ENCODE measurements around the gene MEF2A.
"Not testable (repeated sequence)": the region's sequence is repeated elsewhere in the genome, so short reads cannot be mapped to it uniquely, and the experiment has no call there.

The MEF2A gene

DNA sequence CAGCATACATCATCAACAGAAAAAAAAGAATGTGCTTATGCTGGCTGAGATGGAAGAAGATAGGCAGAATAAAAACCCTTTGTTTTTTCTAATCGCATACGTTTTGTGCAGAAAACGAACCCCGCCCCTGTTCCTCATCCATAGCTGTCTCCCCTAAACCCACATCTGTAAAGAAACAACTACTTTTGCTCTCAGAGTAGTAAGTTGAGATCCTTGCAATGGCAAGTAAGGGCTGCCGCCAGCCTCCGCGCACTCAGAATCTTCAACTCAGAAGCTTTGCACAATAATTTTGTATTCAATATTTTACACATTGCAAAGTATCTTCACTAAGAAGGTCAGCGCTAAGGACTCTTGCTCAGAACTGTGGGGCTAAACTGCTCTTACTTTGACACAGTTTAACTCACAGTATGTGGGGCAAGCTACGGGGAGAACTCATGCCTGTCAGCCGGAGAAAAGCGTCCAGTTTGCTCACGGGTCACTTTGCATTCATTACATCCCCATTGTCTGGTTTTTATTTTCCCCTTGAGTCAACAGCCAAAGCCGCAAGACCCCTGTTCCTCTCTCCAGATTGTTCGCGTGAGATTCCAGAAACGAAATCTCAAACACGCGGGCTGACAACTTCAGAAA, 166.5 kb downstream of the MEF2A start:
- FAIRE-seq = no peak

DNA sequence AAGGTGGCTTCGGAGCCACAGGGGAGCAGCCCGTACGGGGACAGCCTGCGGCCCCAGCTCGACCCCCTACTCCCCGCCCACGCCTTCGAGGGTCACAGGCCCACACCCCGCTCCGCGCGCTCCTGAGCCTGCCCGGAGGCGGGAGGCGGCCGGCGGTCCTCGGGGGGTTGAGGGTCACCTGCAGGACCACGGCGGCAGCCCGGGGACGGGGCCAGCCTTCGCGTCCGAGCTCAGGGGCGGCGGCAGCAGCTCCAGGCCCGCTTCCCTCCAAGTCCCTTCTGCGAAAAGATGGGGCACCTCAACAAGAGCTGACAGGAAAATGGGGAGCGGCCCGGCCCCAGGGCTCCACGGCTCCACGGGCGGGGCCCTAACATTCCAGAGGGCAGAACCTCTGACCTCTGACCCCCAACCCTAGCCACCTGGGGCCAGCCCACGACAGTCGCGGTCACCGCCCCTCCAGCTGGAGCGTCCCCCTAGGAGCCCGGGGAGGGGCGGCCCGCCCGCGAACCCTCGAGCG, 167.0 kb downstream of the MEF2A start:
- no peak for FAIRE-seq

DNA sequence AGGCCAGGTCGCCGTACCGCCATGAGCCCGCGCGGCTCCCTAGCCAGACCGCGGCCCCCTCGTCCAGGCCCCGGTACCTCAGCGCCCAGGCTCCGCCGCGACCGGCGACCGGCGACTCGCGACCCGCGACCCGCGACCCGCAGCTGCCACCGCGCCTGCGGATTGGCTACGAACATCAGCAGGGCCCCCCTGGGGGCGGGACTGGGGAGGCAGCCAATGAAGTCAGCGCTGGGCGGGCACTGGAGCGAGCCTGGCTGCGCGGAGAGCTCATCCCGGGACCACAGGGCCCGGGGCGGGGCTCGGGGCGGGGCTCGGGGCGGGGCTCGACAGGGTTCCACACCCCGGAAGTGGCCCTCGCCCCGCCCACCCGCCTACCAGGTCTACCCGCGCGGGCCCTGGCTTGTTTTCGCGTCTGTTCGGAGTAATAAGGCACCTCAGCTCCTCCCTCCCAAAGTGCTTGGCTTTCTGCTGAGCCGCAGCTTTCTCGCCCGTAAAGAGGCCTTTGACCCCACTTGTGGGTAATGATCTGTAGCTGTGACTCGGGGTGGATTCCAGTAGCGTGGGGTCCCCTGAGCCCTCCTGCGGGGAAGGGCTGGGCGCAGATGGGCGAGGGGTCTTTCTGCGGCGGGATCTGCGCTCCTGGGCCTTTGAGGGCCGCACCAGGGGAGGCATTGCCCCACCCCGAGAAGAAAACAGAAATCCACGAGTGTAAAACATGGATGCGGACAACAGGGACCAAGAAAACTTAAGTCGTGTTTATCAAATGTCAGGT, 167.7 kb downstream of the MEF2A start, which contains the start of gene LYSMD4:
LYSMD4 (minus strand) TSS at position 170 of the 772 bp plus-strand sequence. CDS start 1,438 bp downstream, outside the sequence.
- no peak for FAIRE-seq

DNA sequence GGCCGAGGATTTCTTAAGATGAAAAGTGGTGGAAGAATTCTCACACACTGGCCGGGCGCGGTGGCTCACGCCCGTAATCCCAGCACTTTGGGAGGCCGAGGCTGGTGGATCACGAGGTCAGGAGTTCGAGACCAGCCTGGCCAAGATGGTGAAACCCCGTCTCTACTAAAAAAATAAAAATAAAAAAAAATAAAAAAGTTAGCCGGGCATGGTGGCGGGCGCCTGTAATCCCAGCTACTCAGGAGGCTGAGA, 168.2 kb downstream of the MEF2A start:
- FAIRE-seq = not testable (repeated sequence)

DNA sequence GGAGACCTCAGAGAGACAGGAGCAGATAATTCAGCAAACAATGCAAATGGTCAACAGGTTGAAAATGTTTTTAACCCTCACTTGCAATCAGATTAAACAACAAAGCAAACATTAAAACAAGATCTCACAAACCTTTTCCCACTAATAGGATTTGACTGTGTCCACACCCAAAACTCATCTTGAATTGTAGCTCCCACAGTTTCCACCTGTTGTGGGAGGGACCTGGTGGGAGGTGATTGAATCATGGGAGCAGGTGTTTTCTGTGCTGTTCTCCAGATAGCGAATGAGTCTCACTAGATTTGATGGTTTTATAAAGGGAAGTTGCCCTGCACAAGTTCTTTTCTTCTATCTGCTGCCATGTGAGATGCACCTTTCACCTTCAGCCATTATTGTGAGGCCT, 168.8 kb downstream of the MEF2A start:
- FAIRE-seq = no peak

DNA sequence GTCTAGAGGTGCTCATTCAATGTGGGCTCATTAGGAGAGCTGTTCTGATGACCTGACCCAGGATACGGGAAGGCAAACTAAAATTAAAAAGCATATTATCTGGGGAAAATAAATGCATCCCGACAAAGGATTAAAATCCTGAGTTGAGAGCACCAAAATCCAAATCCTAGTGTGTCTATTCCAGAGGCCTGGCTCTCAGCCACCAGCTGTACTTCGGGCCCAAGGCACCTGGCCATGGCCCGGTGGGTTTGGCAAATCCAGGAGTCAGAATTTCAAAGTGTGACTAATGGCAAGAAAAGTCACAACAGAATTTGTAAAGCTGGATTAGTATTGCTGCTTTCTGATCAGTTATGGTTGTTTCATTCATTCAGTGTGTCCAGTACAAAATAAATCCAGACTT, 170.1 kb downstream of the MEF2A start:
- FAIRE-seq = no peak

DNA sequence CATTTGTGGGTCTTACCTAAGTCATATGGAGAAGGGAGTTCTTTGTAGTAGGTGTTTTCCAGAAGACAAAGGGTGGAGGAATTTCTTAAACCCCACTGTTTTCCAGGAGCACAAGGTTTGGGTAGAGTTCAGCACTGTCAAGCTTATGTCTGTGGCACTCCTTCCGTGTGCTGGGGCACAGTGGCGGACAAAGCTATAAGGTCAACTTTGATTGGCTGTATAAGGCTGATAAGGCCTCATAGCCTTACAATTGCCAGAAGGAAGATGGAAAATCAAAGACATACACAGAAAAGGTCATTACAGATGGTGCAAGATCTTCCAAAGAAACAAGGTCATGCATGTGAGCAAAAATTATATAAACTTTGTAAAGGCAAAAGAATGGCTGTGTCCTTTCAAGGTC, 170.9 kb downstream of the MEF2A start:
- no peak for FAIRE-seq

DNA sequence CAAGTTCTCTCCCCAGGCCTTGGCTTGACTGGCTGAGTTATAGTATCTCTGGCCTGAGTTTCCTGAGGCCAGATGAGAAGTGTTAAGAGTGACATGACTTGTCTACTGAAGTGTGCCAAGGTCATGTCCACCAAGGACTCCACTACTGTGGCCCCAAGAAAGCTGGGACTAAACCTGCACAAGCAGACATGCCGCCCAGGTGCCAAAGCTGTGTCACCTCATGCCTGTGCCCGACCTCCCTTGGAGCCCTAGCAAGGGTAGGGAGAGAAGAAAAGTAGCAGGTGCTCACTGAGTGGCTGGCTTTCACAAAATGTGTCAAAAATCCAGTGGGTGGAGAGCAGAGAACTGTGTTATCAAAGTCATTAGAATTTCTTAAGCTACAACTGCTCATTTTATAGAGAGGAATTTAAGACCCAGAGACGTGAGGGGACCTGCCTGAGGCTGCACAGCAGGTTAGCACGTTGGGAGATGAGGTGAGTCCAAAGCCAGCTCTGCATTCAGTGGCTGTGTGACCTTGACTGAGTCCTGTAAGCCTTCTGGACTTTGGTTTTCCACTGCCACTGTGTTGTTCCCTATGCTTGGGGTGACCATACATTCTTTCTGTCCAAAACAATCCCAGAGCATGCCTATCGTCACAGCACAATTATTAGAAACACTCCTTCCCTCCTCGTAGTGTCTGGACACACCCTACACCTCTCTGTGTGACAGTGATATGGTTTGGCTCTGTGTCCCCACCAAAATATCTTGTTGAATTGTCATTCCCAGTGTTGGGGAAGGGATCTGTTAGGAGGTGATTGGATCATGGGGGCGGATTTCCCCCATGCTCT, 172.4 kb downstream of the MEF2A start:
- no peak for FAIRE-seq

DNA sequence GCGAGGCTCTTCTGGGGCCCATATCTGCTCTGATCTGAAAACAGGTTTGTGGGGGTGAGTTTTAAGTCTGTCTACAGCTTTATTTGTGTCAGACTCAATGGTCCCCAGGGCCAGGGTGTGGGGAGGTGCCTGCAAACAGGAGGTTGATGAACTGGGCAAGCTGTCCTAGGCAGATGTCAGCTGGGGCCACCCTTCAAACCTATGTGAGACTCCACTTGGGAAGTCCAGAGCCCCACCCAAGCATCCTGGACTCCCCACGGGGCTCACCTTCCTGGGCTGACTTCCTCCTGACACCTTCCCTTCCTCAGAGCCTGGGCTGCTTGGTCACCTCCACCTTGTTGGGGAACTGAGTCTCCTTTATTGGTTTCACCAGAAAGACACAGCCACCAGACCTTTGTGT, 176.1 kb downstream of the MEF2A start:
- FAIRE-seq = no peak

DNA sequence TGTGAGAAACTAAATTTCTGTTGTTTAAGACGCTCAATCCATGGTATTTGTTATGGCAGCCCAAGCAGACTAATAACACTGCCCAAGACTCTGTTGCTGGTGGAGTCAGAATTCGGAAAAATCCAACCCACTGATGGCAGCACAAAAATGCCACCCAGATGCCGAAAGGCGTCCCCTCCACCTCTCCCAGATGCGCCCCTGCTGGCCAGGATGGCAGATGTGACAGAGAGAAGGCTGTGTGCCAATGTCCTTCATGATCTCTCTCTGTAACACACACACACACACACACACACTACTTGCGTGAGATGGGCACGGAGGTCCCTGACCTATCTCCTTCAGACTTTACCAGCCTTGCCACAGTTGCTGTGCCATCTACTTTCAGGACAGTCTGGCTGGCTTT, 178.4 kb downstream of the MEF2A start:
- FAIRE-seq = no peak

DNA sequence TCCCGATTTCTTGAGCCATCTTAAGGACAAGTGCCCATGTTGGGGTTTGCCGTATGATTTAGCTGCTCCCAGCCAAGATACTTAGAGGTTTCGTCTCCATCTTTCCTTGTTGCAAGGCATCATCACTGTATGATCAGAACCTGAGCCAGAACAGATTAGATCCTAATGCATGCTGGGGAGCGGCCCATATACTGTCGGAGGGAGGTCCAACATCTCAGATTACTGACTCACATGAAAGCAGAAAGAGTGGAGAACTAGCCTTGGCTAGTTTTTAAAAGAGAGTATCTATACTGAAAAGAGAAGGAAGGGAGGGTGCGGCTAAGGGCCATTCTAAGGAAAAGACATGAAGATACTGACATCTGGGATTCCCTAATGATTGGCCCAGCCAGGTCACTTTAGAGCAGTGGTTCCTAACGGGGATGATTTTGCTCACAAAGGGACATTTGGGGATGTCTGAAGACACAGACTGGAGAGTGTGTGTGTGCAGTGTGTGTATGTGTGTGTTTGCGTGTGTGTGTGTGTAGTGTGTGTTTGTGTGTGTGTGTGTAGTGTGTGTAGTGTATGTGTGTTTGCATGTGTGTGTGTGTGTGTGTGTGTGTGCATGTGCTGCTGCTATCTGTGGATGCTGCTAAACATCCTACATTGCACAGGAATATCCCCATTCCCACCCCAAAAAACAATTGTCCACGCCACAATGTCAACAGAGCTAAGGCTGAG, 179.7 kb downstream of the MEF2A start:
- FAIRE-seq = no peak

DNA sequence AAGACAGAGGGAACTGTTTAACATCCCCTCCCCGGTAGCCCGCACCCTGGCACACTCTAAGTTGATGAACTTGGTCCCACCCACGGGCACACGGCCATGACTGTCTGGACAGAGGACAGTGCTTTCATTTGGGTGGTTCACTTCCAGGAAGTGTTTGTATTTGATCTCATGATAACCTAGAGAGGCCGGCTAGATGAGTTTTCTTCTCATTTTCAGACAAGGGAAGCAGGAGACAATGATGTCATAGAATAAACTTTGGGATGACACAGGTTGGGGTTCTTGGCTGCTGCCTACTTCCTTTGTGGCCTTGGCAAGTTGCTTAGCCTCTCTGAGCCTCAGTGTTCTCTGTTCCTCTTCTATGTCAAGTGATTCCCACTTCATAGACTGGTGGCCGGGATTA, 183.6 kb downstream of the MEF2A start:
- no peak for FAIRE-seq

DNA sequence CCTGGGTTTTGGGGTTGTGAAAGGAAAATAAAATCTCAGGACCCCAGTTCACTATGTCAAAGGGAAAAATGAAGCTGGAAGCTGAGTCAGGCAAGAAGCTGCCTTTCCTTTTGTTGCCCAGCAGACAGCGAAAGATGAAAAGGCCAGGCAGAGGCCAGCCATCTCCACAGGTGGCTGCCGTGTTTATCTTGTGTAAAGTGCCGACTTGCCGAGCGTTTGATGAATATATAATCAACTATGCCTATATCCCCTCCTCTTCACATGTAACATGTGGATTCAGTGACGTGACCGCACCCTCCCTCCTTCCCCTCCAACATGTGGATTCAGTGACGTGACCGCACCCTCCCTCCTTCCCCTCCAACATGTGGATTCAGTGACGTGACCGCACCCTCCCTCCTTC, 184.5 kb downstream of the MEF2A start:
- FAIRE-seq = not testable (repeated sequence)

DNA sequence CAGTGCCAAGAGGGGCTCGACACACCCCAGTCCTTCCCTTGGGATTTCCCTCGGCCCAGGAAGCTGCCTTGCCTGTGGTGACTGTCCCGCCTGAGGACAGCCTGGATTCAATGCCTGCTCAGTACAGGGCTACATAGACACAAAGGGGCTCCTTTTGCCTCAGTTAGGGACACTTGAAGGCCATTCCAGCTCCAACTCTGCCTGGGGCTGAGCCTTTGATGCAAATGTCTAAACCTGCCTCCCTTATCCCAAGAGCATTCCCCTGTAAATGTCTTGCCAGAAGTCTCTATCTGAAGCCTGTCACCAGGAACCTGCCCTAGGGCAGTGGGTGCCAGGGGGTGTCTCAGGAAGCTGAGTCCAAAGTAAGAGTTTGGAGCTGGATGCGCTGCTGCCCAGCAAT, 186.8 kb downstream of the MEF2A start:
- no peak for FAIRE-seq

DNA sequence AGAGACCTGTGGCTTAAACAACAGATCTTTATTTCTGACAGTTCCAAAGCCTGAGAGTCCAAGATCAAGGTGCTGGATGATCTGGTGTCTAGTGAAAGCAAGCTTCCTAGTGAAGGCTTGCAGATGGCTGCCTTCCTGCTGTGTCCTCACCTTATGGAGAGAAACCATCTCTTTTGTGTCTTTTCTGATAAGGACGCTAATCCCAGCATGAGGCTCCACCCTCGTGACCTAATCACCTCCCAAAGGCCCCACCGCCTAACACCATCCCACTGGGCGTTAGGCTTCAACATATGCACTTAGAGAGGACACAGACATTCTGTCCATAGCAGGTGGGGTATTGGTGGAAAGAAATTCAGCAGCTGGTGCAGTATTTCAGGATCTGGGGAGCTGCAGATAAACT, 187.3 kb downstream of the MEF2A start:
- no peak for FAIRE-seq

DNA sequence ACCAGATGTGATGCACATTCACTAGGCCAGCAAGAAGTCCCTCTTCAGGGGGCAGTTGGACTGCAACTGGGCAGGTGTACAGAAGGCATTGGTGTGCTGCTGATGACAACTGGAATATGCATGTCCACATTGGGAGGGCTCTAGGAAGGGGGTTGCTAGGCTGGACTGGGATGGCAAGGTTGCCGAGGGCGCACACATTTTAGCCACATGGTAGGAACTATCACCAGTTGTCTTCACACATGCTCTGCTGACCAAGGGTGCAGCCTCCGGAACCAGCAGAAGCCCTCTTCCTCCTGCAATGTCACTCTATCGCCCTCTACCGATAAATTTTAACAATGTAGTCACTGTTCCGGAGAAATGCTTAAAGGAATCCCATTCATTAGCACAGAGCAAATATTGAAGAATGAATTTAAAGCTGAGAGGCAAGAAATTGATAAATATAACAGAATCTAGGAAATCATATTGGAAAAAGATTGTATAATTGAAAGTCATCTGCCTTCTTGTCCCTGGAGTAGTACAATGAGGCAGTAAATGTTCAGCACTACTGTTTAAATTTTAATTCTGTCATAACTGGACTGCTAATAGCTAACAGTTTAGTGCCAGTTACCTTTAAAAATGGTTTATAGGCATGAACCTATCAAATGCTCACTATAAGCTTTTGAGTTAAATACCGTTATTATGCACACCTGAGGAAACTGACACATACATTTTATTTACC, 190.1 kb downstream of the MEF2A start:
- peak; percentile 62 for FAIRE-seq

DNA sequence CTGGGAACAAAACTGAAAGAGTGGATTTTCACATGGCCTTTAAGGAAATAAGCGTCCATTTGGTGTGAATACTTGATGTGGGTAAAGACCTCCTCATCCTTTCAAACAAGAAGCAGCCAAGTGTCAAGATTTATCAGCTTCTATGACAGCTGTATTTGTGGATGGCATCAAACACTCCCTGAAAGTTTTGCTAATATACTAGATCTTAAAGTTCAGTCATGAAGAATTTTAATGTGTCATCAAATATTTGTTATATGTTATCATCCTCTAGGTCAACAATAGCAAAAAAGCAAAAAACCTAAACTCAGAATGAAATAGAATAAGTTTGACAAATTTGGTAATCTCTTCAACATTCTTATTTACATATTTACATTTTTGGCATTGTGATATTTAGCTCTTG, 196.5 kb downstream of the MEF2A start:
- FAIRE-seq = no peak

DNA sequence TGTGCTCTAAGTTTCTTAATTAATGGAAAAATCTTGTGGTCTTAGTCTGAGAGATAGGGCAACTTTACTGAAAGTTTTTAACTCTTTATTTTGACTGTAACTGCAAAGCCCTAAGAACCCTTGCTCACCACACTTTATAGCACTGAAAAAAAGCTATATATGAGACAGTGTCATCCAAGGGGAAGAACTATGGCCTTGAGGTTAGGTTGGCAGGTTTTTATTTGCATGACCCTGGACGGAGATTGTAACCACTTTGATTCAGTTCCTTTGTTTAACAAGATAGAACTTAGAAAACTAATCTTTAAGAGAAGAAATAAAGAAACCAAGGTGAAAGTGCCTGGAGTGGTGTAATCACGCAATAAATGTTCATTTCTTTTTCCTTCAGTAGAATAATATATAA, 198.0 kb downstream of the MEF2A start:
- no peak for FAIRE-seq

DNA sequence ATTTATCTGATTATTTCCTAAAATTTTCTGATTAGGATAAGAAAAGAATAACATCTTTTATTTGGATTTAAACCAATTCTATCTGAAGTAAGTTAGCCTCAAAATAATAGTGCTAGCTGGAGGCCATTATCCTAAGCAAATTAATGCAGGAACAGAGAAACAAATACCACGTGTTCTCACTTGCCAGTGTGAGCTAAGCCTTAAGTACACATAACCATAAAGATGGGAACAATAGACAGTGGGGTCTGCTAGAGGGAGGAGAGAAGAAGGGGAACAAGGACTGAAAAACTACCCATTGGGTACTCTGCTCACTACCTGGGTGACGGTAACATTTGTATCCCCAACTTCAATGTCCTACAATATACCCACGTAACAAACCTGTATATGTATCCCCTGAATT, 198.7 kb downstream of the MEF2A start:
- FAIRE-seq = no peak
